PC-9 (cell line): Measurements from ENCODE around the gene ANAPC15. TPM values are rescaled to one million over a fixed set of nuclear protein-coding genes. Genes with fewer than 3 reads are reported as not detected.

Experiments
- BruUV-seq: library from RNA; stranded (reverse); fragments of 400-500 nt; replicated peaks from 2 replicates; lab custom pipeline; 2021; lab: Mats Ljungman, UMichigan
- CTCF ChIA-PET: fragments of 300-600 bp; sonication (Branson Sonifier 250); formaldehyde crosslinking; loops from one replicate; lab custom pipeline; 2022; ENCODE audit warnings: antibody characterized with exemption; lab: Charles Lee
- POLR2A ChIA-PET: fragments of 300-600 bp; sonication (Branson Sonifier 250); formaldehyde crosslinking; loops from one replicate; lab custom pipeline; 2022; ENCODE audit warnings: antibody characterized with exemption; ENCODE audit not compliant: unreplicated experiment; lab: Charles Lee
- DNase-seq, 2 experiments: peaks; one replicate each; pipeline versions ENCODE4 v3.0.0 to v3.0.0-alpha.2; 2015 to 2022; ENCODE audit warnings: mixed read lengths in 1 of 2
- H2AFZ ChIP-seq: fragments of 200-600 bp; sonication (generic); 2 replicates; pipeline ENCODE4 v1.8.1; 2017; ENCODE audit warnings: antibody characterized with exemption
- H3F3A ChIP-seq: fragments of 200-600 bp; sonication (generic); 2 replicates; pipeline ENCODE4 v1.8.1; 2017; ENCODE audit warnings: antibody characterized with exemption, mild to moderate bottlenecking, low read depth; ENCODE audit not compliant: insufficient read depth
- H3K27ac ChIP-seq: fragments of 200-600 bp; sonication (generic); 2 replicates; pipeline ENCODE4 v1.6.1; 2016; ENCODE audit warnings: mixed run types
- H3K27me3 ChIP-seq: fragments of 200-600 bp; sonication (generic); 2 replicates; pipeline ENCODE4 v1.6.1; 2016; ENCODE audit warnings: low read depth, mixed run types; ENCODE audit not compliant: insufficient read depth
- H3K36me3 ChIP-seq: fragments of 200-600 bp; sonication (generic); 2 replicates; pipeline ENCODE4 v1.6.1; 2016; ENCODE audit warnings: low read depth, mixed run types
- H3K4me1 ChIP-seq: fragments of 200-600 bp; sonication (generic); replicated peaks from 2 replicates; pipeline ENCODE4 v1.6.1; 2016; ENCODE audit warnings: mixed run types; ENCODE audit not compliant: insufficient read depth
- H3K4me2 ChIP-seq: fragments of 200-600 bp; sonication (generic); 2 replicates; pipeline ENCODE4 v1.6.1; 2017; ENCODE audit warnings: mixed run types
- H3K4me3 ChIP-seq: fragments of 200-600 bp; sonication (generic); 2 replicates; pipeline ENCODE4 v1.6.1; 2016; ENCODE audit warnings: mixed run types
- H3K79me2 ChIP-seq: fragments of 200-600 bp; sonication (generic); 2 replicates; pipeline ENCODE4 v1.6.1; 2017; ENCODE audit warnings: low read depth, mixed run types
- H3K9me2 ChIP-seq: fragments of 200-600 bp; sonication (generic); 2 replicates; pipeline ENCODE4 v1.8.1; 2017; ENCODE audit warnings: mild to moderate bottlenecking; ENCODE audit not compliant: insufficient read depth
- H3K9me3 ChIP-seq: fragments of 200-600 bp; sonication (generic); 2 replicates; pipeline ENCODE4 v1.8.1; 2016; ENCODE audit warnings: low read depth; ENCODE audit not compliant: insufficient read depth
- H4K20me1 ChIP-seq: fragments of 200-600 bp; sonication (generic); 2 replicates; pipeline ENCODE4 v1.8.1; 2017; ENCODE audit not compliant: insufficient read depth
- EZH2 ChIP-seq: fragments of 200-600 bp; sonication (generic); IDR thresholded peaks from 2 replicates; pipeline ENCODE4 v1.8.0; 2017; ENCODE audit warnings: antibody characterized with exemption, low read depth
- intact Hi-C: fragments of 100-400 bp; cut with micrococcal nuclease; formaldehyde crosslinking; loops from one replicate; pipeline ENCODE4 v1.10.0; 2022; ENCODE audit not compliant: unreplicated experiment
- total RNA-seq: library from RNA; stranded (reverse); gene quantifications from 2 replicates; pipeline ENCODE4 v1.2.3, GENCODE V29; 2021
- TF ChIP-seq, protein P1 (sequence below): fragments of 200-600 bp; sonication (generic); conservative IDR thresholded peaks from 2 replicates; pipeline ENCODE4 v1.6.1; 2017; ENCODE audit warnings: mixed run types, antibody characterized with exemption, mild to moderate bottlenecking, moderate library complexity

Gene ANAPC15
- total RNA-seq, 1 experiment from 2014 or later, result 97.8 TPM

- Histone ChIP-seq H3K4me3 (no peak overlapping the region), H3K9me2 (no peaks in the 10 kb centered on the region), H4K20me1 (no peaks in the 10 kb centered on the region), H3F3A (peaks cover 13% of the 10 kb centered on the region; the same call in 1 of the 2 replicates), H3K9me3 (no peaks in the 10 kb centered on the region), H3K27me3 (no peaks in the 10 kb centered on the region), H3K79me2 (no peaks in the 10 kb centered on the region), H2AFZ (no peak overlapping the region), H3K27ac (0 out of 2 replicates have a peak overlapping the region, but pooled peaks have one; percentile 8), H3K36me3 (0 out of 2 replicates have a peak, but pooled peaks cover 5% of the 10 kb centered on the region), H3K4me2 (no peak overlapping the region), H3K4me1 (no peaks in the 10 kb centered on the region)
- ChIA-PET POLR2A (no interaction called here), CTCF (interaction anchor here (0.7 to 1.9 kb wide), 7 partner anchors 18 to 66 kb away, joined by 3 to 23 read pairs (median 4); no protein-coding TSS in a partner anchor)
- intact Hi-C loops, result loop anchor here (1.0 to 5.0 kb wide), 3 partner anchors 66 to 341 kb away; partner anchors contain the start of gene CLPB
- peak in 1 of 2 experiments; percentile 60 for DNase-seq
- no TSS peak for BruUV-seq
- TF ChIP-seq, protein P1, sequence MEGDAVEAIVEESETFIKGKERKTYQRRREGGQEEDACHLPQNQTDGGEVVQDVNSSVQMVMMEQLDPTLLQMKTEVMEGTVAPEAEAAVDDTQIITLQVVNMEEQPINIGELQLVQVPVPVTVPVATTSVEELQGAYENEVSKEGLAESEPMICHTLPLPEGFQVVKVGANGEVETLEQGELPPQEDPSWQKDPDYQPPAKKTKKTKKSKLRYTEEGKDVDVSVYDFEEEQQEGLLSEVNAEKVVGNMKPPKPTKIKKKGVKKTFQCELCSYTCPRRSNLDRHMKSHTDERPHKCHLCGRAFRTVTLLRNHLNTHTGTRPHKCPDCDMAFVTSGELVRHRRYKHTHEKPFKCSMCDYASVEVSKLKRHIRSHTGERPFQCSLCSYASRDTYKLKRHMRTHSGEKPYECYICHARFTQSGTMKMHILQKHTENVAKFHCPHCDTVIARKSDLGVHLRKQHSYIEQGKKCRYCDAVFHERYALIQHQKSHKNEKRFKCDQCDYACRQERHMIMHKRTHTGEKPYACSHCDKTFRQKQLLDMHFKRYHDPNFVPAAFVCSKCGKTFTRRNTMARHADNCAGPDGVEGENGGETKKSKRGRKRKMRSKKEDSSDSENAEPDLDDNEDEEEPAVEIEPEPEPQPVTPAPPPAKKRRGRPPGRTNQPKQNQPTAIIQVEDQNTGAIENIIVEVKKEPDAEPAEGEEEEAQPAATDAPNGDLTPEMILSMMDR, result peak; percentile 93
- TF ChIP-seq EZH2, result no peak
Measured at GRCh38 chr11:72091292-72091691, 21.2 kb downstream of the ANAPC15 start.

DNA sequence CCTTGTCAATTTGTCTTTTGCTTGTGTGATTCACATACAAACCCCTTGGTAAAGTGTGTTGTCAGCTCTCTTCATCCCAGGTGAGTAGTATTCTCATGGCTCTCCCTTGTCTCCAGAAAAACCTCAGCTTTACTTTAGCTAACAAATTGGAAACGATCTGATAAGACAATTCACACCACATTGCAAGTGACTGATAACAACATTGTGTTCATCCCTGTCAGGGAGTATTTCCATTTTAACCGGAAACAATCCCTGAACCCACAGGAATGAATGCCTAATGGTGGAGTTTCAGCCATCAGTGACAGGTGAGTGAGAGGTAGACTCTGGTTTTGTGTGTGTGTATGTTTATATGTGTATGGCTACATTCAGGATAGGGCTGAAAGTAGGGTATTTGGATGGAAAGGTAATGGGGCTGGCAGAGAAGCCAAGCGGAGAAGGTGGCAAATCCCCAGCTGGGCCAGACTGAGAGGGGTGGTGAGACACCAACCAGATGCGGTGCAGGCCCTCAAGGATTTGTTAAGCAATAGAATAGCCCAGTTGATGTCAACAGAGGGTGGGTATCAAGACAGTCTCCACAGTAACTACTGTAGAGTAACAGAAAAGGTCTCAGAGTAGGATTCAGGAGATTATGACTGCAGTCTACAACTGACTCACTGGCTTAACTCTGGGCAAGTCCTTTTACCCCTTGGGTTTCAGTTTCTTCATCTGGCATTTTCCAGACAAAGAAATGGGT is 24.3 kb downstream of the ANAPC15 start:
- Histone ChIP-seq H3K9me3 (no peaks in the 10 kb centered on the region), H3K4me3 (no peak overlapping the region), H3K9me2 (no peaks in the 10 kb centered on the region), H3K27ac (no peak overlapping the region), H3K27me3 (no peaks in the 10 kb centered on the region), H3K79me2 (no peaks in the 10 kb centered on the region), H3K36me3 (0 out of 2 replicates have a peak, but pooled peaks cover 5% of the 10 kb centered on the region), H3F3A (peaks cover 18% of the 10 kb centered on the region; the same call in 1 of the 2 replicates), H3K4me2 (no peak overlapping the region), H2AFZ (no peak overlapping the region), H4K20me1 (no peaks in the 10 kb centered on the region), H3K4me1 (no peaks in the 10 kb centered on the region)
- intact Hi-C loops, result no loop called here
- no peak for TF ChIP-seq EZH2
- TF ChIP-seq, protein P1, result no peak
- no peak for DNase-seq
- ChIA-PET CTCF (no interaction called here), POLR2A (no interaction called here)
- no TSS peak for BruUV-seq

GRCh38 chr11:72085621-72086351 is 26.7 kb downstream of the ANAPC15 start:
- Histone ChIP-seq H3K79me2 (no peaks in the 10 kb centered on the region), H3K4me3 (no peak overlapping the region), H3K4me2 (no peak overlapping the region), H3K27me3 (no peaks in the 10 kb centered on the region), H3K4me1 (peaks cover 20% of the 10 kb centered on the region), H3K9me3 (no peaks in the 10 kb centered on the region), H4K20me1 (no peaks in the 10 kb centered on the region), H3K27ac (no peak overlapping the region), H3K36me3 (0 out of 2 replicates have a peak, but pooled peaks cover 5% of the 10 kb centered on the region), H3K9me2 (no peaks in the 10 kb centered on the region), H2AFZ (no peak overlapping the region), H3F3A (peaks cover 29% of the 10 kb centered on the region)
- TF ChIP-seq EZH2, result no peak
- TF ChIP-seq, protein P1, result no peak
- no peak for DNase-seq
- ChIA-PET POLR2A (interaction anchor here (0.6 kb wide), 1 partner anchor 9 kb away, joined by 7 read pairs; no protein-coding TSS in a partner anchor), CTCF (interaction anchor here (1.9 kb wide), 1 partner anchor 60 kb away, joined by 4 read pairs; no protein-coding TSS in a partner anchor)
- intact Hi-C loops, result no loop called here
- no TSS peak for BruUV-seq
